ENCODE data around the gene CAMKK2. TPM values are rescaled to one million over a fixed set of nuclear protein-coding genes. Genes with fewer than 3 reads are reported as not detected.

CAMKK2 gene
- total RNA-seq, 4 donors from 2014 or later: 18.4 to 25.8 (median 25.0) TPM

DNA sequence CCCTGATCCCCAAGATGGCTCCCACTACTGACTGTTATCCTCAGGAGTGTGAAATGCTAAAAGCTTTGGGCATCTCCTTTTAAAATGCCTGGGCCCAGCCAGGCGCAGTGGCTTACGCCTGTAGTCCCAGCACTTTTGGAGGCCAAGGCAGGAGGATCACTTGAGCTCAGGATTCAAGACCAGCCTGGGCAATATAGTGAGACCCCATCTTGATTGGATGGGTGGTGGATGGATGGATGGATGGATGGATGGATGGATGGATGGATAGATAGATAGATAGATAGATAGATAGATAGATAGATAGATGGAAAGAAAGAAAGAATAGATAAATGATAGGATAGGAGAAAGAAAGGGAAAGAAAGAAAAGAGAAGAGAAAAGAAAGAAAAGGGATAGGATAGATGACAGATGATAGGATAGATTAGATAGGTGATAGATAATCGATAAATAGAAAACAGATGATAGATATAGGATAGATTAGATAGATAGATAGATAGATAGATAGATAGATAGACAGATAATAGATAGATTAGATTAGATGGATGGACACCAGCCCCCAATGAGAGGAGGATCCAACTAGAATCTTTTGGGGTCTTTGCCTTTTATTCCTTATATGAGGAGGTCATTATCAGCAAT, 77.0 kb downstream of the CAMKK2 start:
- Histone ChIP-seq H3K27me3 (no peaks in the 10 kb centered on the region), H3K9me3 (no peaks in the 10 kb centered on the region), H3K36me3 (peaks cover 16% of the 10 kb centered on the region), H3K27ac (no peak overlapping the region), H3K4me1 (peaks cover 10% of the 10 kb centered on the region), H3K4me3 (no peak overlapping the region)
- TF ChIP-seq, protein P1, sequence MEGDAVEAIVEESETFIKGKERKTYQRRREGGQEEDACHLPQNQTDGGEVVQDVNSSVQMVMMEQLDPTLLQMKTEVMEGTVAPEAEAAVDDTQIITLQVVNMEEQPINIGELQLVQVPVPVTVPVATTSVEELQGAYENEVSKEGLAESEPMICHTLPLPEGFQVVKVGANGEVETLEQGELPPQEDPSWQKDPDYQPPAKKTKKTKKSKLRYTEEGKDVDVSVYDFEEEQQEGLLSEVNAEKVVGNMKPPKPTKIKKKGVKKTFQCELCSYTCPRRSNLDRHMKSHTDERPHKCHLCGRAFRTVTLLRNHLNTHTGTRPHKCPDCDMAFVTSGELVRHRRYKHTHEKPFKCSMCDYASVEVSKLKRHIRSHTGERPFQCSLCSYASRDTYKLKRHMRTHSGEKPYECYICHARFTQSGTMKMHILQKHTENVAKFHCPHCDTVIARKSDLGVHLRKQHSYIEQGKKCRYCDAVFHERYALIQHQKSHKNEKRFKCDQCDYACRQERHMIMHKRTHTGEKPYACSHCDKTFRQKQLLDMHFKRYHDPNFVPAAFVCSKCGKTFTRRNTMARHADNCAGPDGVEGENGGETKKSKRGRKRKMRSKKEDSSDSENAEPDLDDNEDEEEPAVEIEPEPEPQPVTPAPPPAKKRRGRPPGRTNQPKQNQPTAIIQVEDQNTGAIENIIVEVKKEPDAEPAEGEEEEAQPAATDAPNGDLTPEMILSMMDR (IDR thresholded peaks at IDR 0.05): no peak
- TF ChIP-seq POLR2A (IDR thresholded peaks at IDR 0.05) (no peak), POLR2AphosphoS5 (IDR thresholded peaks at IDR 0.05) (no peak), EP300 (IDR thresholded peaks at IDR 0.05) (no peak)
- DNase-seq (ENCODE audit: low spot score in 2 of 2): no peak
- WGBS: 96% methylated on average over 3 of the region's 3 CpGs

DNA sequence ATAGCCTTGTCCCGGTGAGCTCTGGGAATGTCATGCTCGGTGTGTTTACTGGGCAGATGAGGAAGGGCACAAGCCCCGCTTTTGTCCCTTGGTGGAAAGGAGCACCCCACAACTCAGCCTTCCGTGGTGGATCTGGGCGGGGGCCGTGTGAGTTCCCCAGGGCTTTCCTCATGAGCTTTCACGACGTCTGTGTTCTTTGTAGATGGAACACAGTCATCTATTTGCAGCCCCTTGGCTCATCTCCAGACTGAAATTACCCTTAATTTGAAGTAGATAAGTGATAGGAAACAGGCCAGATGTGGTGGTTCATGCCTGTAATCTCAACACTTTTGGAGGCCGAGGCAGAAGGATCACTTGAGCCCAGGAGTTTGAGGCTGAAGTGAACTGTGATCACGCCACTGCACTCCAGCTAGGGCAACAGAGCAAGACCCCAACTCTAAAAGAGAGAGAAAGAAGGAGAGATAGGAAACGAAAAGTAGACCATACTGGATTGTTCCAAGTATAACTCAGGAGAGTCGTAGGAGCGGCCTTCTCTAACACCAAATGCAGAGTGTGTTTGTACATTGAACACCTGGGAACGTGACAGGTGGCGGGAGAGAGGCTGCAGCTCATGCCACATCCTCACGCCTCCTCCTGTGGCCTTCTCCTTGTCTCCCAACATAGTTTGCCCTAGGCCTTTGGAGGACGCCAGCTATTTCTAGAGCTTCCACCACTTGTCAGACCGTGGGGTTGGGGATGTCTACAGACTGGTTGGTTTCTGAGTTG, 77.7 kb downstream of the CAMKK2 start:
- H3K27me3 ChIP-seq: no peaks in the 10 kb centered on the region
- no peaks in the 10 kb centered on the region for H3K9me3 ChIP-seq
- TF ChIP-seq, protein P1 (IDR thresholded peaks at IDR 0.05): no peak
- TF ChIP-seq POLR2AphosphoS5 (IDR thresholded peaks at IDR 0.05) (no peak), EP300 (IDR thresholded peaks at IDR 0.05) (no peak), POLR2A (IDR thresholded peaks at IDR 0.05) (no peak)
- no peak for DNase-seq (ENCODE audit: low spot score in 2 of 2)
- H3K36me3 ChIP-seq: peaks cover 16% of the 10 kb centered on the region
- WGBS: 85% methylated on average over 15 of the region's 18 CpGs
- no peak overlapping the region for H3K27ac ChIP-seq
- H3K4me1 ChIP-seq: peaks cover 11% of the 10 kb centered on the region
- no peak overlapping the region for H3K4me3 ChIP-seq

DNA sequence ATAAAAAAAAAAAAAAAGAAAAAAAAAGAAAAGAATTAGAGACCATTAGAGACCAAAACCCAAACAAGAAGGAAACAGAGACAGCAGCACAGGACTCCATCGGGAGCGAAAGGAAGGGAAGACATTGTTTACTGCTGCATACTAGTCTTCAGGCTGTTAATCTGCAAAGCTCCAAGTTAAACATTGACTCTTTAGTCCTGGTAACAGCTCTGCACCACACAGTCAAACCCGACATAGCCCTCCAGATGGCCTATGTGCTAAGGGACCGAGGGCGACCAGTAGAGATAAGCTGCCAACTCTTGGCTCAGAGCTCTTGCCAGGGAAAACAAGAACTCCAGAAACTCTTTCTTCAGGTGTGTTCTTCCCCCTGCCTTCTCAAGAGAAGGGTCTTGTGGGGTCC, 78.7 kb downstream of the CAMKK2 start:
- 90% methylated on average over 5 of the region's 5 CpGs for WGBS
- peaks cover 16% of the 10 kb centered on the region for H3K36me3 ChIP-seq
- peaks cover 11% of the 10 kb centered on the region for H3K4me1 ChIP-seq
- no peaks in the 10 kb centered on the region for H3K9me3 ChIP-seq
- H3K27ac ChIP-seq: no peak overlapping the region
- no peak for TF ChIP-seq POLR2AphosphoS5 (IDR thresholded peaks at IDR 0.05)
- TF ChIP-seq POLR2A (IDR thresholded peaks at IDR 0.05): no peak
- TF ChIP-seq, protein P1 (IDR thresholded peaks at IDR 0.05): no peak
- TF ChIP-seq EP300 (IDR thresholded peaks at IDR 0.05): no peak
- H3K27me3 ChIP-seq: no peaks in the 10 kb centered on the region
- H3K4me3 ChIP-seq: no peak overlapping the region
- no peak for DNase-seq (ENCODE audit: low spot score in 2 of 2)

DNA sequence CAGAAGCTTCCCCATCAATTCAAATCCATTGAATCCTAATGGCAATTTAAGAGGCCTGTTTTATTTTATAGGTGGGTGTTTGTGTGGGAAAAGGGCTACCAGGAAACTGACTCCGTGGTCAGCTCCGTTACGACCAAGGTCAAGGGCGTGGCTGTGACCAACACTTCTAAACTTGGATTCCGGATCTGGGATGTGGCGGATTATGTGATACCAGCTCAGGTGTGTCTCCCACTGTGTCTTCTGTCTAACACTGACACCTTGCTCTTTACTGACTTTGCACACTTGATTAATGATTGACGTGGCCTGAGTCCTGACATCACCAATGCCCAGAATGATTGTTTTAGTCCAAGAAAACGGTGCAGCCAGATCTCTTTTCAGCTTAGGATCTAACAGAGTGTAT, 79.4 kb downstream of the CAMKK2 start:
- no peak for DNase-seq (ENCODE audit: low spot score in 2 of 2)
- Histone ChIP-seq H3K27me3 (no peaks in the 10 kb centered on the region), H3K27ac (no peak overlapping the region), H3K4me1 (peaks cover 11% of the 10 kb centered on the region), H3K36me3 (peaks cover 16% of the 10 kb centered on the region), H3K4me3 (no peak overlapping the region), H3K9me3 (no peaks in the 10 kb centered on the region)
- 86% methylated on average over 8 of the region's 8 CpGs for WGBS
- no peak for TF ChIP-seq EP300 (IDR thresholded peaks at IDR 0.05)
- no peak for TF ChIP-seq POLR2AphosphoS5 (IDR thresholded peaks at IDR 0.05)
- TF ChIP-seq POLR2A (IDR thresholded peaks at IDR 0.05): no peak
- TF ChIP-seq, protein P1 (IDR thresholded peaks at IDR 0.05): no peak

DNA sequence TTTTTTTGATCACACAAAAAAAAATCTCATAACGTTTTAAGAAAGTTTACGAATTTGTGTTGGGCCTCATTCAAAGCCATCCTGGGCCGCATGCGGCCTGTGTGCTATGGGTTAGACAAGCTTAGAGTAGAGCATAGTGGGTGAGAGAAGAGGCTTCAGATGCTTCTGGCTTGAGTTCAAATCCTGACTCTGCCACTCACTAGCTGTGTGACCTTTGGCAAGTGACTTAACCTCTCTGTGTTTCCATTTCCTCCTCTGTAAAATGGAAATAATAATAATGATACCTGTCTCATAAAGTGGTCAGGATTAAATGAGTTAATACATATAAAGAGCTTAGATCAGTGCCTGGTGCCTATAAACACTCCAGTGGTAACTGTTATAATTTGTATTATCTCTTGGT, 80.4 kb downstream of the CAMKK2 start:
- DNase-seq (ENCODE audit: low spot score in 2 of 2): no peak
- Histone ChIP-seq H3K9me3 (no peaks in the 10 kb centered on the region), H3K4me1 (peaks cover 14% of the 10 kb centered on the region), H3K36me3 (peaks cover 13% of the 10 kb centered on the region), H3K27me3 (no peaks in the 10 kb centered on the region), H3K4me3 (no peak overlapping the region), H3K27ac (no peak overlapping the region)
- 96% methylated on average over 4 of the region's 4 CpGs for WGBS
- TF ChIP-seq, protein P1 (IDR thresholded peaks at IDR 0.05): no peak
- TF ChIP-seq POLR2A (IDR thresholded peaks at IDR 0.05): no peak
- no peak for TF ChIP-seq EP300 (IDR thresholded peaks at IDR 0.05)
- TF ChIP-seq POLR2AphosphoS5 (IDR thresholded peaks at IDR 0.05): no peak

Measured in suprapubic skin (tissue), 4 donors.